ENCODE measurements around the gene BST2. TPM values are rescaled to one million over a fixed set of nuclear protein-coding genes. Genes with fewer than 3 reads are reported as not detected.

BST2 gene
- total and polyA plus RNA-seq, 2 of the 4 experiments (the other 2 are of a cell fraction): 0.18 to 0.92 TPM

GRCh38 chr19:17409990-17410389 lies 4.6 kb upstream of the BST2 start:
- Histone ChIP-seq H2BK15ac (ENCODE audit: low read depth, low read length) (no peak overlapping the region), H4K8ac (ENCODE audit: low read depth in 2 of 2, low read length in 2 of 2) (no peak overlapping the region), H2BK5ac (ENCODE audit: low read depth, low read length, poor library complexity, severe bottlenecking) (no peak overlapping the region), H4K20me1 (ENCODE audit: insufficient read depth, low read length) (no peaks in the 10 kb centered on the region), H2AK9ac (replicated peaks; ENCODE audit: low read depth, low read length, poor library complexity) (no peak overlapping the region), H3K14ac (replicated peaks; ENCODE audit: low read depth, low read length) (no peak overlapping the region), H3K4ac (ENCODE audit: low read depth, low read length) (no peak overlapping the region), H3K9me3 (ENCODE audit: control insufficient read depth, insufficient read depth, low read length) (no peaks in the 10 kb centered on the region), H2BK120ac (ENCODE audit: low read depth, low read length) (no peak overlapping the region), H3K9ac (ENCODE audit: low read depth, low read length) (no peak overlapping the region), H3K18ac (ENCODE audit: low read depth, low read length) (no peak overlapping the region), H3K56ac (ENCODE audit: extremely low read depth, insufficient read depth, low read length) (no peak overlapping the region), H2AK5ac (ENCODE audit: low read depth, low read length) (no peak overlapping the region), H3K4me1 (ENCODE audit: control insufficient read depth, insufficient read depth, low read length) (peaks cover 7% of the 10 kb centered on the region), H4K91ac (ENCODE audit: insufficient read depth, low read depth, low read length) (no peak overlapping the region), H3K4me3 (ENCODE audit: insufficient read depth, low read depth, low read length) (no peak overlapping the region), H3K27ac (ENCODE audit: insufficient read depth, low read length) (no peak overlapping the region), H3K23ac (ENCODE audit: low read depth, low read length) (no peak overlapping the region), H2BK20ac (ENCODE audit: low read depth, low read length) (no peak overlapping the region), H3K79me1 (ENCODE audit: low read depth in 1 of 2, low read length in 2 of 2) (no peaks in the 10 kb centered on the region), H3K9me1 (ENCODE audit: insufficient read depth, low read length) (peaks cover 2% of the 10 kb centered on the region; the same call in 1 of the 2 replicates), H3K27me3 (ENCODE audit: control insufficient read depth, insufficient read depth, low read length) (0 out of 2 replicates have a peak, but pooled peaks cover 1% of the 10 kb centered on the region), H4K5ac (ENCODE audit: low read depth, low read length) (no peak overlapping the region), H3K4me2 (ENCODE audit: low read depth, low read length) (no peak overlapping the region), H2AFZ (replicated peaks; ENCODE audit: low read length, poor library complexity) (no peak overlapping the region), H3K36me3 (ENCODE audit: control insufficient read depth, insufficient read depth, low read length) (no peaks in the 10 kb centered on the region)
- BruUV-seq (replicated peaks): no TSS peak
- TF ChIP-seq RAD21 (IDR thresholded peaks at IDR 0.05; ENCODE audit: low read length): no peak
- TF ChIP-seq BHLHE40 (IDR thresholded peaks at IDR 0.05; ENCODE audit: low read depth, low read length): no peak
- TF ChIP-seq MXI1 (IDR thresholded peaks at IDR 0.05; ENCODE audit: borderline replicate concordance, low read depth, low read length): no peak
- TF ChIP-seq FOS (IDR thresholded peaks at IDR 0.05; ENCODE audit: low read depth, low read length): no peak
- TF ChIP-seq MAFK (IDR thresholded peaks at IDR 0.05; ENCODE audit: low read depth, low read length): no peak
- no peak for TF ChIP-seq POLR2A (IDR thresholded peaks at IDR 0.05; ENCODE audit: low read depth, low read length)
- no peak for TF ChIP-seq MAZ (IDR thresholded peaks at IDR 0.05; ENCODE audit: borderline replicate concordance, low read depth, low read length)
- TF ChIP-seq RFX5 (IDR thresholded peaks at IDR 0.05; ENCODE audit: low read depth, low read length): no peak
- TF ChIP-seq CEBPB (IDR thresholded peaks at IDR 0.05; ENCODE audit: low read depth, low read length): no peak
- no peak for TF ChIP-seq NFE2L2 (IDR thresholded peaks at IDR 0.05; ENCODE audit: low read depth, low read length)
- TF ChIP-seq ELK1 (IDR thresholded peaks at IDR 0.05; ENCODE audit: borderline replicate concordance, low read depth, low read length): no peak
- TF ChIP-seq RCOR1 (IDR thresholded peaks at IDR 0.05; ENCODE audit: insufficient replicate concordance, low read length): no peak
- no peak for TF ChIP-seq CHD1 (IDR thresholded peaks at IDR 0.05; ENCODE audit: low read depth, low read length)
- no peak for TF ChIP-seq SMC3 (IDR thresholded peaks at IDR 0.05; ENCODE audit: low read depth, low read length)
- no peak for TF ChIP-seq USF2 (IDR thresholded peaks at IDR 0.05; ENCODE audit: low read depth, low read length)
- TF ChIP-seq CTCF (conservative IDR thresholded peaks at IDR 0.05; ENCODE audit: low read depth, low read length): no peak
- intact Hi-C loops (cut with micrococcal nuclease): no loop called here
- CTCF ChIA-PET: no interaction called here
- ATAC-seq (ENCODE audit: low read depth): no peak
- POLR2A ChIA-PET (ENCODE audit: unreplicated experiment): no interaction called here
- WGBS, 2 experiments (ENCODE audit: extremely low coverage in 2 of 2, insufficient read length in 1 of 2): 72% methylated on average over 2 of the region's 9 CpGs; no CpG with 5 or more reads in 1 of the 2 experiments
- dilution Hi-C loops (cut with HindIII; ENCODE audit: low sequenced_read_pairs, unreplicated experiment): no loop called here
- no peak for DNase-seq
- in situ Hi-C loops (cut with MboI; ENCODE audit: low sequenced_read_pairs): no loop called here

Measured in IMR-90 (cell line).